Stimulated activated CD4-positive, alpha-beta T cell treated with anti-CD3 and anti-CD28 coated beads, Interleukin-2, amount 100 ng/mL, for 4 hours (primary cell): ENCODE results near the gene ACER1.

Source experiments
- DNase-seq: peaks from one replicate; pipeline ENCODE4 v3.0.0-alpha.2; 2020; ENCODE audit warnings: low read depth

ACER1 gene

DNA sequence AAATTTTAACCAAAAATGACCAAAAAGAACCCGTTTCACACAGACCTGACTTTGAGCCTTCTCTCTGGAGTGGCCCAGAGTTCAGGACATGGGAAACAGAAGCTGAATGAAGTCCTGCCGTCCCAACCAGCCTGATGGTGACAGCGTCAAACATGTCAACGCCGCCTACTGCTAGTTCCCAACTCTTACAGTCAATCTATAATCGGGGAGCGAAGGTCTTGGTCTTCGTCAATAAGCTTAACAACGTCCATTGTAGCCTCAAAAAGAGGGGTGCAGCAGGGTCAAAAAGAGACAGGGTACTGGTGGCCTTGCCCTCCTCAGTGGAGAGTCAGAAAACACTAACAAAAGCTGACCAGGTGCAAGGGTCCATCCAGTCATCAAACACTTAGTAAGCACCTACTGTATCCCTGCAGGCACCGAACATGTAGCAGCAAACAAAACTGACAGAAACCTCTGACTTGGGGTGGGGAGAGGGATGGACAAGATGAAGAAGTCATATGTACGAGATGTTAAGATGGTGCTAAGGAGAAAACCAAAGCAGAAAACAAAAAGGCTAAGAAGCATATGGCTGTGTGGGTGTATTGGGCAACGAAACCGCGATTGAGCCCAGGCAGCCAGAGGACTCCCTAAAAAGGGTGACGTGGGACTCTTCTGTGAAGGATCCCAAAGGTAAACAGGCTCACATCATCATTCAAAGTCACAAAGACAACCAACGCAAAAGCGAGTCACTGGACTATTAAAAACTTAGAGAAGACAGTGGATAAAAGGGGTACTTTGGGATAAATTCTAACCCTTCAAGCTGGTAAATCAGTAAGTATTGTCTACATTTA lies 65.6 kb downstream of the ACER1 start:
- no peak for DNase-seq

DNA sequence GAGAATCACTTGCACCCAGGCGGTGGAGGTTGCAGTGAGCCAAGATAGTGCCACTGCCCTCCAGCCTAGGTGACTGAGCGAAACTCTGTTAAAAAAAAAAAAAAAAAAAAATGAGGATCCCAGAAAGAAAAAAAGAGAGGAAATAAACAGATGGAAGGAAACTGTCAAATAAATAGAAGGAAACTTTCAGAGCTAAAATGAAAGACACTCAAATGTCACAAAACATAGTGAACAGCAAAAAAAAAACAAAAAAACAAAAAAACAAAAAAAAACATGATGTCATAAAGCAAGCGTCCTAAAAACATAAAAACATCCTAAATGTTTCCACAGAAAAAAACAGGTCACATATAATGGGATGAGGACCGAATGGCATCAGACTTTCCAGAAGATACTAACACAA lies 68.6 kb downstream of the ACER1 start:
- DNase-seq = no peak

GRCh38 chr19:6263735-6264444 lies 69.5 kb downstream of the ACER1 start:
- no peak for DNase-seq

GRCh38 chr19:6263306-6263705 lies 70.1 kb downstream of the ACER1 start:
- no peak for DNase-seq

- no peak for DNase-seq
These were observed 70.9 kb downstream of the ACER1 start for GRCh38 chr19:6262519-6262918.

DNA sequence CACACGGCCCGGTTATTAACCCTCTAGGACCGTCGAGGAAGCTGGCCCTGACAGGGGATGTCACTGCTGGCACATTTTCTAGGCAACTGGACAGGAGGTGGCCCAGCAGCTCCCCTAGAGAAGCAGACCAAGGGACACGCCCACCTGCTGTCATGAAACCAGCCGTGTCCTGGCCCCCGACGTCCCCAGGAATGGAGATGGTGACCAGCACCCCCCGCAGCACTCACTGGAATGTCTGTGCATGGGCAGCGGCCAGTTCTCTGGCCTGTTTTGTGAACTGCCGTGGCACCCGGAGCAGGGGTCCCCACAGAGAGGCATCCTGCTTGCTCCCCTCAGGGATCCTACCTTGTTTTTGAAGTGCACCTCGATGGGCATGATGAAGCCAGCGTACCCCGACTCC lies 71.5 kb downstream of the ACER1 start:
- no peak for DNase-seq

DNA sequence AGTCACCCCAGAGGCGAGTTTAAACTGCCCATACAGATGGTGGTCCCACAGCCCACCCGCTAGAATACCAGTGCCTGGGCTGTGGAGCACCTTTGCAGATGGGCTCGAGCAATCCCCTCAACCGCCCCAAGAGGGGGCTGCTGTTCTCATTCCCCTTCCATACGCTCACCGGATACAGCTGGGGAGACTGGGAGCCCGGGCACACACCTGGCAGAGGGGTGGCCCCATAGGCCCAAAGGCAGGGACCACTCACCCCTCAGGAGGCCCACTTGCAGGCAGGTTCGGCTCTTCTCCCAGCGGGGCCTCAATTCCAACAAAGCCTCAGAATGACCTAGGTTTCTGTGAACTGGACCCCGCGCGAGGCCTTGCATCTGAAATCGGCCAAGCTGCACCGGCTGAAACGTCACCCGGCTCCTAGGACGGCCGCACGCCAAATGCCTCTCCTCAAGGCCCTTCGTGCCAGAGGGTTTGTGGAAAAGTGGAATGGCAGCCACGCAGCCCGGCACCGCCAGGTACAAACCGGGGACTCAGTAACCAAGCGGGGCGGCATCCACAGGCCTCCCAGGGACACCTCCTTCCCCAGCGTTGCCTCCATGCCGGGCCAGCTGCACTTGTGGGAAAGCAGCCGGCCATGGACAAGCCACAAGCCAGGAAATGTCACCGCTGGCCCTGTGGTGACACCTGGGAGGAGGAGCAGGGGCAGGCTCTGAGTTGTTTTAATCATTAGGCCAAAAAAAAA lies 72.3 kb downstream of the ACER1 start:
- DNase-seq = no peak

GRCh38 chr19:6260376-6260775 lies 73.0 kb downstream of the ACER1 start:
- DNase-seq = no peak

- no peak for DNase-seq
These were observed 74.0 kb downstream of the ACER1 start for GRCh38 chr19:6259312-6259861.

DNA sequence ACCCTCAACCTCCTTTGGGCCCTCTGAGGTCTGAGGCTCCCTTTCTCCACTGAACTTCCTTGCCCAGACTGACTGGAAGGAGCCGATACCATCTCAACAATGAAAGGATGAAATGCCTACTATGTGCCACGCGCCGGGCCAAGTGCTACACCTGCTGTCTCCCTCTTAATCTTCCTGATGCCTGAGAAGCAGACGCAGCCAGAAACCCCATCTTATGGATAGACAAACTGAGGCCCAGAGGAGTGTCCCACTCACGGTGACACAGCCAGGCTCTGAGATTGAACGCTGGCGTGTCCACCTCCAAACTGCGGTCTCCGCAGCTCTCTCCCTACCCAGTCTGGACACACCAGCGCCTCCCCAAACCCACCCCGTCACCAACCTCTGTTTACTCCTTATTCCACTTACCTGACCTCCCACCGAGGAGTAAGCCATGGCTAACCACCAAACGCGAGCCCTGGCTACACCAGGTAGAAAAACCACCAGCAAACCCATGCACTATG lies 74.5 kb downstream of the ACER1 start:
- no peak for DNase-seq
